Erythroblast (primary cell): ENCODE measurements around the gene PARS2.
"Not testable (repeated sequence)": the region's sequence is repeated elsewhere in the genome, so short reads cannot be mapped to it uniquely, and the experiment has no call there.

Experiments
- GATA1 ChIP-seq: IDR thresholded peaks from 2 replicates; pipeline ENCODE4 v1.6.1; 2011; ENCODE audit warnings: low read depth, mild to moderate bottlenecking, control low read depth, low read length, moderate library complexity
- POLR2A ChIP-seq: IDR thresholded peaks from 2 replicates; pipeline ENCODE4 v1.6.1; 2011; ENCODE audit warnings: mild to moderate bottlenecking, low read length

GRCh38 chr1:54775828-54776721, 11.8 kb upstream of the PARS2 start:
- not testable (repeated sequence) for TF ChIP-seq POLR2A, GATA1
